ENCODE data around the gene MAGED2.
"Not testable (repeated sequence)": the region's sequence is repeated elsewhere in the genome, so short reads cannot be mapped to it uniquely, and the experiment has no call there.

Gene MAGED2

GRCh38 chrX:54825716-54826438, 18.3 kb downstream of the MAGED2 start:
- no peak overlapping the region for H2AFZ ChIP-seq (ENCODE audit: low read depth, low read length)
- no peak overlapping the region for H3K4me3 ChIP-seq (ENCODE audit: low read length)
- H3K27me3 ChIP-seq (ENCODE audit: insufficient read depth, low read length), result no peaks in the 10 kb centered on the region
- H3K4me1 ChIP-seq (ENCODE audit: insufficient read depth, low read length), result no peaks in the 10 kb centered on the region
- no peaks in the 10 kb centered on the region for H3K36me3 ChIP-seq (ENCODE audit: insufficient read depth, low read length)
- H3K9me3 ChIP-seq (ENCODE audit: low read length), result no peaks in the 10 kb centered on the region

GRCh38 chrX:54826598-54826997, 19.1 kb downstream of the MAGED2 start:
- Histone ChIP-seq H2AFZ (ENCODE audit: low read depth, low read length) (no peak overlapping the region), H3K27me3 (ENCODE audit: insufficient read depth, low read length) (no peaks in the 10 kb centered on the region), H3K4me3 (ENCODE audit: low read length) (no peak overlapping the region), H3K36me3 (ENCODE audit: insufficient read depth, low read length) (no peaks in the 10 kb centered on the region), H3K9me3 (ENCODE audit: low read length) (no peaks in the 10 kb centered on the region), H3K4me1 (ENCODE audit: insufficient read depth, low read length) (no peaks in the 10 kb centered on the region)

DNA sequence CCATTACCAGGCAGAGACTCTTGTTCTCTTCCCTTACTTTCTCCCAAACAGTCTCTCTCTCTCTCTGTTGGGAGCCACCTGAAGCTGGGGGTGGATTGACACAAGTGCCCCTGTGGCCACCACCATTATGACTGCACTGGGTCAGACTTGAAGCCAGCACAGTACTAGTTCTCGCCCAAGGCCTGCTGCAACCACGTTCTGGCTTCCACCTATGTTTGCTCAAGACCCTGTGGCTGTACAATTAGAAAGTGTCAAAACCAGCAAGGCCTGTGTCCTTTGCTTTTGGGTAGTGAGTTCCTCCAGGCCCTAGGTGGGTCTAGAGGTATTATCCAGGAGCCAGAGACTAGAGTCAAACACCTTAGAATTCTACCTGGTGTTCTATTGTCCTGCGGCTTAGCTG, 31.0 kb downstream of the MAGED2 start:
- Histone ChIP-seq H3K9me3 (ENCODE audit: low read length) (no peaks in the 10 kb centered on the region), H3K27me3 (ENCODE audit: insufficient read depth, low read length) (no peaks in the 10 kb centered on the region), H3K4me1 (ENCODE audit: insufficient read depth, low read length) (peaks cover 11% of the 10 kb centered on the region), H3K36me3 (ENCODE audit: insufficient read depth, low read length) (no peaks in the 10 kb centered on the region), H2AFZ (ENCODE audit: low read depth, low read length) (no peak overlapping the region), H3K4me3 (ENCODE audit: low read length) (no peak overlapping the region)

- Histone ChIP-seq H3K4me3 (ENCODE audit: low read length) (peak overlapping the region; percentile 35), H3K4me1 (ENCODE audit: insufficient read depth, low read length) (peaks cover 11% of the 10 kb centered on the region)
- not testable (repeated sequence) for H3K27me3 ChIP-seq (ENCODE audit: insufficient read depth, low read length); H2AFZ ChIP-seq (ENCODE audit: low read depth, low read length); H3K36me3 ChIP-seq (ENCODE audit: insufficient read depth, low read length); H3K9me3 ChIP-seq (ENCODE audit: low read length)
Observed at GRCh38 chrX:54841184-54841874, 33.8 kb downstream of the MAGED2 start.

- no peaks in the 10 kb centered on the region for H3K36me3 ChIP-seq (ENCODE audit: insufficient read depth, low read length)
- no peaks in the 10 kb centered on the region for H3K27me3 ChIP-seq (ENCODE audit: insufficient read depth, low read length)
- no peak overlapping the region for H3K4me3 ChIP-seq (ENCODE audit: low read length)
- no peak overlapping the region for H2AFZ ChIP-seq (ENCODE audit: low read depth, low read length)
- no peaks in the 10 kb centered on the region for H3K9me3 ChIP-seq (ENCODE audit: low read length)
- peaks cover 11% of the 10 kb centered on the region for H3K4me1 ChIP-seq (ENCODE audit: insufficient read depth, low read length)
Observed at GRCh38 chrX:54842607-54843006, 35.1 kb downstream of the MAGED2 start.

- Histone ChIP-seq H3K9me3 (ENCODE audit: low read length) (no peaks in the 10 kb centered on the region), H3K36me3 (ENCODE audit: insufficient read depth, low read length) (no peaks in the 10 kb centered on the region)
Observed at GRCh38 chrX:54843050-54843449, 35.5 kb downstream of the MAGED2 start.

DNA sequence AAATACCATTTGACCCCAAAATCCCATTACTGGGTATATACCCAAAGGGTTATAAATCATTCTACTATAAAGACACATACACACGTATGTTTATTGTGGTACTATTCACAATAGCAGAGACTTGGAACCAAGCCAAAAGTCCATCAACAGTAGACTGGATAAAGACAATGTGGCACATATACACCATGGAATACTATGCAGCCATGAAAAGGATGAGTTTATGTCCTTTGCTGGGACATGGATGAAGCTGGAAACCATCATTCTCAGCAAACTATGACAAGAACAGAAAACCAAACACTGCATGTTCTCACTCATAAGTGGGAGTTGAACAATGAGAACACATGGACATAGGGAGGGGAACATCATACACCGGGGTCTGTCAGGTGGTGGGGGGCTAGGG, 40.2 kb downstream of the MAGED2 start:
- H3K27me3 ChIP-seq (ENCODE audit: insufficient read depth, low read length); H3K4me3 ChIP-seq (ENCODE audit: low read length); H3K36me3 ChIP-seq (ENCODE audit: insufficient read depth, low read length); H3K9me3 ChIP-seq (ENCODE audit: low read length); H3K4me1 ChIP-seq (ENCODE audit: insufficient read depth, low read length); H2AFZ ChIP-seq (ENCODE audit: low read depth, low read length): not testable (repeated sequence)

More at GRCh38 chrX:54843050-54843449, 35.5 kb downstream of the MAGED2 start:
- no peaks in the 10 kb centered on the region for H3K27me3 ChIP-seq (ENCODE audit: insufficient read depth, low read length)
- H3K4me3 ChIP-seq (ENCODE audit: low read length), result no peak overlapping the region
- H2AFZ ChIP-seq (ENCODE audit: low read depth, low read length), result no peak overlapping the region
- H3K4me1 ChIP-seq (ENCODE audit: insufficient read depth, low read length), result peaks cover 11% of the 10 kb centered on the region

DNA sequence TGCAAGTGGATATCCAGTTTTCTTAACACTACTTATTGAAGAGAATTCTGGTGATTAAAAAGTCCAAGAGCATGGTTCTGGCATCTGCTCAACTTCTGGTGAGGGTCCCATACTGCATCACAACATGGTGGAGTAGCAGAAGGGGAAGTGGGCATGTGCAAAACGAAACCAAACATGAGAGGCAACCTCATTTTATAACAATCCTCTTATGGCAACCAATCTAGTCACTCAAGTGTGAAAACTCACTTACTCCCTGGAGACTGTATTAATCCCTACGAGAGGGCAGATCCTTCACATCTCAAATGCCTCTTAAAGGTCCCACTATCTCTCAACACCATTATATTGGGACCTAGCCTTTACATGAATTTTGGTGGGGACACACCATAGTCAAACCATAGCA, 57.7 kb downstream of the MAGED2 start:
- Histone ChIP-seq H3K9me3 (ENCODE audit: low read length) (no peaks in the 10 kb centered on the region), H3K4me1 (ENCODE audit: insufficient read depth, low read length) (no peaks in the 10 kb centered on the region), H3K36me3 (ENCODE audit: insufficient read depth, low read length) (no peaks in the 10 kb centered on the region), H3K27me3 (ENCODE audit: insufficient read depth, low read length) (no peaks in the 10 kb centered on the region), H2AFZ (ENCODE audit: low read depth, low read length) (no peak overlapping the region), H3K4me3 (ENCODE audit: low read length) (no peak overlapping the region)
